H9 (cell line): ENCODE data around the gene PGF. TPM values are rescaled to one million over a fixed set of nuclear protein-coding genes. Genes with fewer than 3 reads are reported as not detected.

Source experiments
- DNase-seq: peaks from one replicate; pipeline ENCODE4 v3.0.0-alpha.2; 2017
- H2AFZ ChIP-seq: one replicate; pipeline ENCODE4 v1.6.1; 2013; ENCODE audit warnings: mild to moderate bottlenecking, low read length, control low read depth, moderate library complexity
- H2AK5ac ChIP-seq: 2 replicates; pipeline ENCODE4 v1.6.1; 2013; ENCODE audit warnings: low read length, control low read depth, mixed read lengths; ENCODE audit not compliant: insufficient read length
- H2BK120ac ChIP-seq: one replicate; pipeline ENCODE4 v1.6.1; 2013; ENCODE audit warnings: low read depth, mild to moderate bottlenecking, low read length, control low read depth, inconsistent platforms; ENCODE audit not compliant: poor library complexity, severe bottlenecking
- H2BK12ac ChIP-seq: 2 replicates; pipeline ENCODE4 v1.6.1; 2013; ENCODE audit warnings: low read length, control low read depth, mixed read lengths, low read depth; ENCODE audit not compliant: insufficient read length
- H2BK15ac ChIP-seq: 2 replicates; pipeline ENCODE4 v1.6.1; 2013; ENCODE audit warnings: low read depth, low read length, control low read depth
- H2BK20ac ChIP-seq: one replicate; pipeline ENCODE4 v1.6.1; 2013; ENCODE audit warnings: low read depth, mild to moderate bottlenecking, low read length, control low read depth, inconsistent platforms; ENCODE audit not compliant: poor library complexity, severe bottlenecking
- H2BK5ac ChIP-seq: 2 replicates; pipeline ENCODE4 v1.6.1; 2013; ENCODE audit warnings: low read length, control low read depth, mixed read lengths; ENCODE audit not compliant: insufficient read length
- H3K14ac ChIP-seq: 2 replicates; pipeline ENCODE4 v1.6.1; 2013; ENCODE audit warnings: low read length, control low read depth; ENCODE audit not compliant: insufficient read depth
- H3K18ac ChIP-seq: 2 replicates; pipeline ENCODE4 v1.6.1; 2013; ENCODE audit warnings: low read depth, mild to moderate bottlenecking, mixed read lengths, low read length, control low read depth; ENCODE audit not compliant: insufficient read length
- H3K23ac ChIP-seq: 2 replicates; pipeline ENCODE4 v1.6.1; 2013; ENCODE audit warnings: low read length, control low read depth, mixed read lengths, low read depth; ENCODE audit not compliant: insufficient read length
- H3K23me2 ChIP-seq: 2 replicates; pipeline ENCODE4 v1.6.1; 2013; ENCODE audit warnings: low read depth, mild to moderate bottlenecking, mixed read lengths, low read length, control low read depth; ENCODE audit not compliant: insufficient read length, poor library complexity, severe bottlenecking
- H3K27ac ChIP-seq: 2 replicates; pipeline ENCODE4 v1.5.1; 2013; ENCODE audit warnings: low read length, control low read depth, mixed read lengths, low read depth; ENCODE audit not compliant: insufficient read length
- H3K27me3 ChIP-seq: 2 replicates; pipeline ENCODE4 v1.6.1; 2013; ENCODE audit warnings: low read length, control low read depth, inconsistent platforms; ENCODE audit not compliant: insufficient read depth
- H3K4ac ChIP-seq: 2 replicates; pipeline ENCODE4 v1.6.1; 2013; ENCODE audit warnings: low read depth, mild to moderate bottlenecking, control low read depth, inconsistent platforms, low read length, moderate library complexity
- H3K4me1 ChIP-seq: 2 replicates; pipeline ENCODE4 v1.6.1; 2013; ENCODE audit warnings: low read length, control low read depth, inconsistent platforms; ENCODE audit not compliant: insufficient read depth
- H3K4me2 ChIP-seq: 2 replicates; pipeline ENCODE4 v1.6.1; 2013; ENCODE audit warnings: low read length, control low read depth, mixed read lengths; ENCODE audit not compliant: insufficient read length, insufficient read depth
- H3K56ac ChIP-seq: 2 replicates; pipeline ENCODE4 v1.6.1; 2013; ENCODE audit warnings: low read depth, mild to moderate bottlenecking, mixed read lengths, low read length, control low read depth; ENCODE audit not compliant: insufficient read length
- H3K79me1 ChIP-seq: 2 replicates; pipeline ENCODE4 v1.6.1; 2013; ENCODE audit warnings: low read depth, mild to moderate bottlenecking, moderate library complexity, low read length, control low read depth, inconsistent platforms; ENCODE audit not compliant: insufficient read depth, poor library complexity, severe bottlenecking
- H3K79me2 ChIP-seq: 2 replicates; pipeline ENCODE4 v1.6.1; 2013; ENCODE audit warnings: low read length, control low read depth, inconsistent platforms; ENCODE audit not compliant: insufficient read depth
- H3K9ac ChIP-seq: 2 replicates; pipeline ENCODE4 v1.6.1; 2013; ENCODE audit warnings: low read length, control low read depth, mixed read lengths; ENCODE audit not compliant: insufficient read length; ENCODE audit errors: extremely low read depth
- H3K9me3 ChIP-seq: one replicate; pipeline ENCODE4 v1.6.1; 2013; ENCODE audit warnings: low read depth, low read length, inconsistent platforms; ENCODE audit not compliant: control insufficient read depth
- H3T11ph ChIP-seq: one replicate; pipeline ENCODE4 v1.6.1; 2013; ENCODE audit warnings: mild to moderate bottlenecking, low read length, control low read depth, inconsistent platforms
- H4K20me1 ChIP-seq: one replicate; pipeline ENCODE4 v1.6.1; 2013; ENCODE audit not compliant: control insufficient read depth, insufficient read length, insufficient read depth
- H4K5ac ChIP-seq: 2 replicates; pipeline ENCODE4 v1.6.1; 2013; ENCODE audit warnings: low read depth, mild to moderate bottlenecking, mixed read lengths, low read length, control low read depth; ENCODE audit not compliant: insufficient read length
- H4K8ac ChIP-seq: replicated peaks from 2 replicates; pipeline ENCODE4 v1.6.1; 2013; ENCODE audit warnings: low read length, control low read depth, mixed read lengths, low read depth; ENCODE audit not compliant: insufficient read length
- H4K91ac ChIP-seq: 2 replicates; pipeline ENCODE4 v1.6.1; 2013; ENCODE audit warnings: low read depth, mild to moderate bottlenecking, moderate library complexity, mixed read lengths, low read length, control low read depth; ENCODE audit not compliant: insufficient read length
- H3K27ac Mint-ChIP-seq, 3 experiments: 2 replicates in 2 of 3; 3 replicates in 1 of 3; pipeline ENCODE4 v1.8.0; 2020 to 2021; ENCODE audit warnings: mixed read lengths in 3 of 3, mild to moderate bottlenecking in 1 of 3, moderate library complexity in 1 of 3
- H3K27me3 Mint-ChIP-seq: 2 replicates; pipeline ENCODE4 v1.8.0; 2021; ENCODE audit warnings: low read depth, mild to moderate bottlenecking, moderate library complexity, mixed read lengths
- H3K36me3 Mint-ChIP-seq, 3 experiments: 2 replicates in 2 of 3; 3 replicates in 1 of 3; pipeline ENCODE4 v1.8.0; 2020 to 2021; ENCODE audit warnings: low read depth in 3 of 3, mixed read lengths in 3 of 3; ENCODE audit not compliant: insufficient read depth in 1 of 3
- H3K4me1 Mint-ChIP-seq, 2 experiments: 2 replicates each; pipeline ENCODE4 v1.8.0; 2020; ENCODE audit warnings: mixed read lengths in 2 of 2
- H3K4me3 Mint-ChIP-seq, 2 experiments: 2 replicates in 1 of 2; 3 replicates in 1 of 2; pipeline ENCODE4 v1.8.0; 2020 to 2021; ENCODE audit warnings: mild to moderate bottlenecking in 2 of 2, mixed read lengths in 2 of 2, moderate library complexity in 1 of 2
- H3K9me3 Mint-ChIP-seq, 2 experiments: 2 replicates in 1 of 2; 3 replicates in 1 of 2; pipeline ENCODE4 v1.8.0; 2020; ENCODE audit warnings: mild to moderate bottlenecking in 2 of 2, mixed read lengths in 2 of 2, moderate library complexity in 1 of 2
- WGBS: extraction: QIAGEN DNeasy Blood & Tissue Kit; methylation state at CpG from one replicate; pipeline ENCODE4 v1.1.7; 2013; ENCODE audit warnings: missing lambda C conversion rate, low lambda C conversion rate, mixed read lengths; ENCODE audit not compliant: insufficient read length; ENCODE audit errors: extremely low coverage; 5-methylcytosine and 5-hydroxymethylcytosine counted together
- total RNA-seq: library from RNA; stranded (reverse); gene quantifications from 2 replicates; pipeline ENCODE4 v1.2.1, GENCODE V29; 2021
- TF ChIP-seq, protein P1 (sequence below): fragments of 200-600 bp; sonication (generic); conservative IDR thresholded peaks from 3 replicates; pipeline ENCODE4 v1.8.0; 2021; ENCODE audit warnings: antibody characterized with exemption, mild to moderate bottlenecking

Gene PGF
- total RNA-seq, 1 experiment from 2014 or later, result 2.3 TPM

- H3K4me1 Mint-ChIP-seq, result peaks cover 10 to 15% of the 10 kb centered on the region in 2 experiments
These were observed 1.0 kb downstream of the PGF start for GRCh38 chr14:74954232-74954946.

More at GRCh38 chr14:74954232-74954946, 1.0 kb downstream of the PGF start:
- H3K9me3 ChIP-seq, result no peaks in the 10 kb centered on the region
- H2BK120ac ChIP-seq, result no peak overlapping the region
- no CpG with 5 or more reads among the region's 18 CpGs for WGBS
- no peak overlapping the region for H2BK15ac ChIP-seq
- no peak overlapping the region; the same call in 1 of the 2 replicates for H3K14ac ChIP-seq
- no peak overlapping the region for H2AK5ac ChIP-seq
- H3K4me2 ChIP-seq, result peak overlapping the region; percentile 18
- H3K79me2 ChIP-seq, result no peaks in the 10 kb centered on the region
- H3K56ac ChIP-seq, result no peak overlapping the region
- no peaks in the 10 kb centered on the region for H4K20me1 ChIP-seq
- no peak overlapping the region for H3K18ac ChIP-seq
- no peaks in the 10 kb centered on the region for H3K23me2 ChIP-seq
- no peak overlapping the region for H2AFZ ChIP-seq
- no peak overlapping the region for H2BK12ac ChIP-seq
- H2BK20ac ChIP-seq, result no peak overlapping the region
- no peak overlapping the region for H2BK5ac ChIP-seq
- no peak overlapping the region for H3K23ac ChIP-seq
- no peak for DNase-seq
- H4K5ac ChIP-seq, result no peak overlapping the region
- H3K4me1 ChIP-seq, result no peaks in the 10 kb centered on the region; the same call in 1 of the 2 replicates
- no peak overlapping the region for H3K27ac ChIP-seq
- H3T11ph ChIP-seq, result no peak overlapping the region
- no peak overlapping the region for H4K91ac ChIP-seq
- Mint-ChIP-seq H3K27me3 (peaks cover 21% of the 10 kb centered on the region), H3K27ac (no peak overlapping the region), H3K36me3 (no peaks in the 10 kb centered on the region; a peak in 1 of 7 replicates), H3K4me3 (peak overlapping the region; percentile 19 to 35; a peak in 2 of 5 replicates), H3K9me3 (no peaks in the 10 kb centered on the region)
- no peaks in the 10 kb centered on the region for H3K79me1 ChIP-seq
- H3K9ac ChIP-seq, result no peak overlapping the region
- H3K27me3 ChIP-seq, result no peaks in the 10 kb centered on the region; the same call in 1 of the 2 replicates
- H4K8ac ChIP-seq, result no peak overlapping the region
- no peak overlapping the region for H3K4ac ChIP-seq
- TF ChIP-seq, protein P1, sequence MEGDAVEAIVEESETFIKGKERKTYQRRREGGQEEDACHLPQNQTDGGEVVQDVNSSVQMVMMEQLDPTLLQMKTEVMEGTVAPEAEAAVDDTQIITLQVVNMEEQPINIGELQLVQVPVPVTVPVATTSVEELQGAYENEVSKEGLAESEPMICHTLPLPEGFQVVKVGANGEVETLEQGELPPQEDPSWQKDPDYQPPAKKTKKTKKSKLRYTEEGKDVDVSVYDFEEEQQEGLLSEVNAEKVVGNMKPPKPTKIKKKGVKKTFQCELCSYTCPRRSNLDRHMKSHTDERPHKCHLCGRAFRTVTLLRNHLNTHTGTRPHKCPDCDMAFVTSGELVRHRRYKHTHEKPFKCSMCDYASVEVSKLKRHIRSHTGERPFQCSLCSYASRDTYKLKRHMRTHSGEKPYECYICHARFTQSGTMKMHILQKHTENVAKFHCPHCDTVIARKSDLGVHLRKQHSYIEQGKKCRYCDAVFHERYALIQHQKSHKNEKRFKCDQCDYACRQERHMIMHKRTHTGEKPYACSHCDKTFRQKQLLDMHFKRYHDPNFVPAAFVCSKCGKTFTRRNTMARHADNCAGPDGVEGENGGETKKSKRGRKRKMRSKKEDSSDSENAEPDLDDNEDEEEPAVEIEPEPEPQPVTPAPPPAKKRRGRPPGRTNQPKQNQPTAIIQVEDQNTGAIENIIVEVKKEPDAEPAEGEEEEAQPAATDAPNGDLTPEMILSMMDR, result no peak
